NCI-H1694 (cell line): ENCODE data around the gene BCAR3.
"Not testable (repeated sequence)": the region's sequence is repeated elsewhere in the genome, so short reads cannot be mapped to it uniquely, and the experiment has no call there.

Experiments
- DNase-seq: peaks from one replicate; lab custom pipeline; 2025; lab: John Stamatoyannopoulos, UW

BCAR3 gene

DNA sequence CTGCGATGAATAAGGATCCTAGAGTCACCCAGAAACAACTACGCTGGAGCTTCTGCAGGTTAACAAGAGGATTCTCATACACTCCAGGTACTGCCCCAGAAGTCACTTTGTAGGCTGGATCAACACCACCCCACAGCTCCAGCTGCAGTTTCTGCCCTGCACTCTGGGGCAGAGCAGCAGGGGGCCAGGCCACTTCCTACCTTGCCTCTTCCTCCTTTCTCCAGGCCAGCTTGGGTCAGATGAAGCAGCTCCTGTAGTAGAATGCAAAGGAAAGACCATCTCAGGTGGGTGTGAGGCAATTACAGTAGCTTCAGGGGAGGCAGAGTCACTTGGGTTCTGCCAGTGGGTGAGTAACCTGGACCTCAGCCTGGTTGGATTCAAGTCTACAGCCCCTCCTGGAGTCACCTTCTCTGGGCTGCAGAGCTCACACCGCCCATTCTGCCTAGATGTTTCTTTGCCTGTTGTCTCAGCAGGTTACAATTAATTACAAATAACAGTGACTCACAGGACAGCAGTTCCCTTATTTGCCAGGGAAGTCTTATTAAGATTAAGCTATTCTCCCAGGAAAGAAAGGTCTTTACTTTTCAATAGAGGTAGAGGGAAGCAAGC, 24.4 kb upstream of the BCAR3 start:
- DNase-seq: no peak

DNA sequence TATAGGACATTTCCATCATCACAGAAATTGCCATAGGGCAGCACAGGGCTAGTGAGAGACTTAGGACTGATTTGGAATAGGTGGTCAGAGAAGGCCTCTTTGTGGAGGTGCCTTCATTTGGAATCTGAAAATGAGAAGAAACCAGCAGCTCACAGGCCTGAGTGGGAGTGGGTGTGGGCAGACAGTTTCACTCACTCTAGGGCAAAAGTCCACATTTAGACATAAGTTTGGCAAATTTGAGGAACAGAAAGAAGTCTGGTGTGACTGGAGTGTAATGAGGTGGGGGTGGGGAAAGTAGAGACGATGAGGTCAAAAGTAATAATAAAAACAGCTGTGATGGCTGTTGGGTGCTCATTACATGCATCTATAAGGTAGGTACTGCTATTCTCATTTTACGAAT, 22.4 kb upstream of the BCAR3 start:
- no peak for DNase-seq

DNA sequence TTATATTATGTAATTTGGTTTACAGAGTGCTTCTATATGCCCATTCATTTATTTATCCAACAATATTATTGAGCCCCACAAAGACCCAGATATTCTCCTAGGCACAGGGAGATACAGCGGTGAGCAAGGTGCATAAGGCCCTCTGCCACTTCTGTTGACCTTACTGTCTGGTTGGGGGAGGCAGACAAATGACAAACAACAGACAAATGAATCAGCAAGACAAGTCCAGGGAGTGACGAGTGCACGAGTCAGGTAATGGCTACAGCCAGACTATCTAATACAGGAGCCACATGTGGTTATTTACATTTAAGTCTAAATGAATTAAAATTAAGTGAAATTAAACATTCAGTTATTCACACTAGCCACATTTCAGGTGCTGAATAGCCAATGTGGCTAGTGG, 22.0 kb upstream of the BCAR3 start:
- DNase-seq: no peak

DNA sequence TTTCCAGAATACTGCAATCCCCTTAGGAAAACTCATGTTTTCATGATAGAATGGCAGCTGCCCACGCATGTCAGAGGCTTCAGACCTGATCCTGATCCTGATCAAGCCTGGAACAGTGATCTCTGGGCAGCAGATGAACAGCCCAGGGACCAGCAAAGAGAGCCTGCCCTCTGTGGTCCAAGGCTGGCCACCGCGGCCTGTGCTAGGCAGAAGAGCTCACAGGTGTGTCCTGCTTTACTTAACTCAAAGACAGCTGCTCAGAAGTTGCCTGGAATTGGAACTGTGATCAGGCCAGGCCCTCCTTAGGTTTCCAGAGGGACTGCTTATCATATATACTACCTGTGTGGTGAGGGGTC, 21.2 kb upstream of the BCAR3 start:
- no peak for DNase-seq

DNA sequence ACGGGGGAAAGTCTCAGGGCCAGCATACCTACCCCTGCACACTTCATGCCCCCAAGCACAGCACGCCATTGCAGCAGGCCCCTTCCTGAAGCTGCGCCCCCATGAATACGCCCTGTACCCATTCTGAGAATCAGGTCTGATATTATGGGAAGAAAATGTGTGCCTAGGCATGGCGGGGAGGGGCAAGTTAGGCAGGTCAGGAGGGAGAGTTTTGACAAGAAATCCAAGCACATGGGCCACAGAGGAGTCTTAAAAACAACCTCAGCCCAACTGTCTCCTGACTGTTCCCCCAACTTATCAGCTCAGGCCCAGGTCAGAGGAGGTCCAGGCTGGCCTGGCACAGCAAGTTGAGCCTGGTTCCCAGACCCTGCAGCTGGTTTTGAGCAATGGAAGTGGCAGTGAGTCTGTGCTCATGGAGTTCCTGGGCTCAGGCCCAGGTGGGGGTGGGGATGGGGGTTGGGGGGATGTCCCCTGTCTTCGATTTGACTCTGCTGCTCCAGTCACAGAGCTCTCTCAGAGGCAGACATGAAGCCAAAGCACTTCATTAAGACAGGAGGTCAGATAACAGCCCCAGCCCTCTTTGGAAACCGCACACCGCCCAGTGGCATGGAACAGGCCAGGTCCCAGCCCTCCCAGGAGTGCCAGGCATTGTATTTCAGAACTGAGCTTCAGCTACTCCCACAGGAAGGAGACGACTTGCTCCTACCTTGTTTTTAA, 20.6 kb upstream of the BCAR3 start:
- DNase-seq: no peak

DNA sequence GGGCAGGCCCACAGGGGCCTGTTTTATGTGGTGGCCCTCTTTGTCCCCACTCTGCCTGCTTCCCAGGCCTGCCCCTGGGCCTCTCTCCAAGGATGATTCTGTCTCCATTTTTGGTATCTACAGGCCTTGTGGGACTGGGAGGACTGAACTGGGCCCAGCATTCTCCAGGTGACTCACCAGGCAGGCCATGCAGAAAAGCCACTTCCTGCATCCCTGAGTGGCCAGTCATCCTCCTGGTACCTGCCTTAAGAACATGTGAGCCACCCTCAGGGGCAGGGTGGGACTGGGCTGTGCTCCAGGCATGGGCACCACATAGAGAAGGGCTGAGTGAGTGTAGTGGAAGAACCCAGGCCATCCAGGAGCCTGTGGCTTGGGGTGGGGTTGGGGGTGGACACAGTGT, 20.0 kb upstream of the BCAR3 start:
- DNase-seq: no peak

DNA sequence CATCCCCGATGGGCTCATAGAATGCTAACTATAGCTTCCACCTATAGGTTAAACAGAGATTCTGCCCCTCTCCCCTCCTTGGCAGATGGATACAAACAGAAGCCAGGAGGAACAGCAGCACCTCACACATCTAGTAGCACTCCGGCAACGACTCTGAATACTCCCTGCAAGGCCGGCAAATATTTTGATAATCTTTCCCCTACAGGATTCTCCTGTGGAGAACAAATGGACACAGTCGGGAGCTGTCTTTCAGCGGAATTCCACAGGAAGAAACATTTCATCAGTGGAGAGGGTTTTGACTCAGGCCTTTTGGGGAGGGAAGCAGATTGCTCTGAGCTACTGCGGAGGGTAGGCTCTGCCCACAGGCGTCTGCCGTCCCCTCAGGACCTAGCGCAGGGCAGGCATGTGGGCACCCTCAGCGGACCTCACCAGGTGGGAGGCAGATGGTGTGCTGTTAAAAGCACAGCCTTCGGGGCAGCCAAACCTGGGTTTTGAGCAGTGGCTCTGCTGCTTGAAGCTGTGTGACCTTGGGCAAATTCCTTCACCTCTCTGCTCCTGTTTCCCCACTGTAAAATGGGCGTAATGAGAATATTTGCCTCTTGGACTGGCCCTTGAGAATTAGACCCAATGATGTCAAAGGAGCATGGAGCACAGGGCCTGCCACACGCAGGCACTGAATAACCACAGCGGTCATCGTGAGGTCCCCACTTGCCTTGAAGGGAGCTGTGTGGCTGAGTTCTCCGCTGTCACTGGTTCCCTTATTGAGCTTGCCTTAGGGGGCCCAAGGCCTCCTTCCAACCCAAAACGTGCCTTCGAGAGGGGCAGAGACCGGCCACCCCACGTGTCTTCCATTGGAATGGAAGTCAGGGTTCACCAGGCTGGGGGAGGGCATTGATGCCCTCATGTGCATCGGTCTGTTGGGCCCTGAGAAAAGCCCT, 19.2 kb upstream of the BCAR3 start:
- no peak for DNase-seq

DNA sequence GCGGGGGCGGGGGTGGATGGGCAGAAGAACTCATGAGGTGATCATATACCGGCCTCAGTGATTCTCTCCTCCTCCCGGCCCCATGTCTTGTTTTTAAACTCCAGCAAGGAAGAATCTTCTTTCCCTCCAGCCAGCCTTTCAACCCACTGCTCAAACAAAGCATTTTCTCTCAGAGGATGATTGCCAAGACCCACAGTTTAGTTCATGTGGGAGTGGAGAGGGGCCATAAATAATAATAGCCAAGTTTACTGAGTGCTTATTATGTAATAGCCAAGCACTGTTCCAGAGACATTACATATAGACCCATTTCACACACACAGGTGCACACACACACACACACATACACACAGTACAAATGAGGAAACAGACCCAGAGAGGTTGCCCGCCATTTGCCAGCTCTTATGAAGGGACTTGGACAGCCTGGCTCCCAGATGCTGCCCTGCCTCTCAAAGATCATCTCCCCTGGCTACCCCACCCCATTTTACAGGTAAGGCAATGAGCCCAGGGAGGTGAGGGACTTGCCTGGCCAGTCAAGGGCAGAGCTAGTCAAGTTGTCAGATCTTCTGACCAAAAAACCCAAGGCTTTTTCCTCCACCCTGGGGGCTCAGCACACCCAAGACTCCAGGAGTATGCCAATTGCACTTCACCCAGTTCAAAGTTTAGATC, 18.0 kb upstream of the BCAR3 start:
- no peak for DNase-seq

DNA sequence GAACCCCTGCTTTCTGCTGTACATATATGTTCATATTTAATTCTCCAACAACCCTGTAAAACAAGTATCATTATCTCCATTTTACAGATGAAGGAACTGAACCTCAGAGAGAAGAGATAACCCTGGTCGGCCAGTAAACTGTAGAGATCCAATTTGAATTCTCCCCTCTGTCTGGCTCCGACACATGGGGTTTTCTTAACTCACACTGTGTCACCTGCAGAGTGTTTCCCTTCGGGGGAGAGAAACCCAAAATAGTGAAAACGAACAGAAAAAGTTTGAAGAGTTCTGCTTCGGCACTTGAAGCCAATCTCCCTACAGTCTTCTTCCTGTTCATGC, 17.4 kb upstream of the BCAR3 start:
- no peak for DNase-seq

DNA sequence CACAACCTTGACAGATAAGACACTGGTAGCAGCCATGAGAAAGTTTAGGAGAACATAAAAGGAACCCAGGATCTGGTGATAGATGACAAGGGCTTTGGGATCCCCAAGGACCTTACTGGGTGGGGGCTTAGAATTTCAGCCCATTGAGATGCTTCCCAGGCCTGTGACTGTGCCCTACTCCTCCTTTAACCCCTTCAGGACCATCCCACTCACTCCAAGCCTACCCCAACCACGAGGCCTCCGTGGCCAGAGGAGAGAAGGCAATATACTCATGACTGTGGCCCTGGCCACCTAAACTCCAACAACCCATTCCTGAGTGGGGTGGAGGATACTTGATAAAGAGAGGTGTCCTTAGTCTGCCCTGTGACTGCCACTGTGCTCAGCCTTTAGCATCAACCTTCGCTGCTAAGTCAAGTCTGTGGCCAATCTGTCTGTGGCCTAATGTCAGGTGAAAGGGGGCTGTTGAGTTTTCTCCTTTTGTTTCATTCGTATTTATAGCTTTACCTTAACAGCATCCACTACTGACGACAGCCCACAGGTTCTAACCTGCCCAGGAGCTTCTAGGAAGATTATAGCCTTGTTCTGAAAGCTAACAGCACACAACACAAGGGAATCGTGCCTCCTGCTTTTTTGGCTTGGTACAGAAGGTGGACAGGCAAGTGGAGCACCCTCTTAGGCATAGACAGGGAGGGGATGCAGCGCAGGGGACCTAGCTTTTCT, 16.9 kb upstream of the BCAR3 start:
- no peak for DNase-seq

DNA sequence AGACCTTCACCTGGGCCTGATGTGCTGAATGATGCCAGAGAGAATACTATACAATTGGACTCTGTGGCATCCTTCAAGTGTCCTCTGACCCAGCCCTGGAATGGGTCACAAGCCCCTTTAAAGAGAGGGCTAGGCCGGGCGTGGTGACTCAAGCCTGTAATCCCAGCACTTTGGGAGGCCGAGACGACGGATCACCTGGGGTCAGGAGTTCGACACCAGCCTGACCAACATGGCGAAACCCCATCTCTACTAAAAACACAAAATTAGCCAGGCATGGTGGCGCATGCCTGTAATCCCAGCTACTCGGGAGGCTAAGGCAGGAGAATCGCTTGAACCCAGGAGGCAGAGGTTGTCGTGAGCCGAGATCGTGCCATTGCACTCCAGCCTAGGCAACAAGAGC, 15.9 kb upstream of the BCAR3 start:
- DNase-seq: not testable (repeated sequence)

DNA sequence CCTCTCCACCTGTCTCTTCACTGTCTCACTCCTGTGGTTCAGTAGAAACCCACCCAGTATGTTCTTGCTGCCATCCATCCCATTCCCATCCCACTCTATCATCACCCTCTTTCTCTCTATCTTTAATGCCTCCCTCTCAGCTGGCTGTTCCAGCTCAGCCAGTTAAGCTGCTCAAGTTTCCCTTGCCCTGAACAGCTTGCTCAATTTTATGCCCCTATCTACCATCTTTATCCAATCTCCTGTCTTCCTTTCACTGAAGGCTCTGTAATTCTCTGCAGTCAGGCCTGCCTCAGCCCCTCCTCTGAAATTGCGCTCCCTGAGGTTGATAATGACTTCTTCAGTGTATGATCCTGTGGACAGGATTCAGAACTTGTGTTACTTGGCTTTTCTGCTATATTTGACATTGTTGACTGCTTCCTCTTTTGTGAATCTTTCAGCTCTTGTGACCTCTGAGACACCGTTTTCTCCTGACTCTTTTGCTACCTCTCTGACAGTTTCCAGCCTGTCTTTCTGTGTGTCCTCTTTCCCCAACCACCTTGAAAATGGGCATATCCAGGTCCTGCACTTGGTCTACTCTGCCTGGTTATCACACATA, 13.9 kb upstream of the BCAR3 start:
- DNase-seq: no peak

DNA sequence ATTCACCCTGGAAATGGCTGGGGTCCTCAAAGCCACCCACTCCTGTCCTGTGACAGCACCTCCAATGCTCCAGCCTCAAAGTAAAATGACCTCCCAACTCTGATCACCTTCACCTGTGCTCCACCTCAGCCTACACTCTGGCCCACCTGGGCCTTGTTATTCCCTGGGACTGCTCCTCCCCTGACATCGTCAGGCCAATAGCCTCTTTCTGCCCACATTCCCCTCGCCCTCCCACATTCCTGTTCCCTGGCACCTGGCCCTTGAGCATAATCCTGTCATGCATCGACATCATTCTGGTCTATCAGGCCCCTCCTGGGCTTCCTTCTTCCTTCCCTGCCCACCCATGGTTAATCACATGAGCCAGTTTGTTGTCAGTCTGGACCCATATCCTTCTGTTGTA, 13.2 kb upstream of the BCAR3 start:
- no peak for DNase-seq

DNA sequence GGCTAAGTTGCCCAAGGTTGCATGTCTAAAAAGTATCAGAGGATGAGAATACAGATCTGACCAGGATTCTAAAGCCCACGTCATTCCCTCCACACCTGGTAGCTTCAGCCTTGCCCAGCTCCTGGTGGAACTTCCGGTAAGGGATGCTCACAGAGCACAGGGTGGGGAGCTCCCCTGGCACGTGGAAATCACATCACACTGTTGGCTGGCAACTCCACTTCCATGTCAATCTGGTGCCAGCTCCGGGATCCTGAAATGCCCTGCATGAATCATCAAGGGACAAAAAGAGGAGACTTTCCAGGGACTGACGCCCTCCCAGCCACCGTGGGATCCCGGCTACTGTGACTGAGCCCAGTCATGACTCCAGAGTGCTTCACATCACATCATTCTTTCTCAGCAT, 12.4 kb upstream of the BCAR3 start:
- DNase-seq: no peak

DNA sequence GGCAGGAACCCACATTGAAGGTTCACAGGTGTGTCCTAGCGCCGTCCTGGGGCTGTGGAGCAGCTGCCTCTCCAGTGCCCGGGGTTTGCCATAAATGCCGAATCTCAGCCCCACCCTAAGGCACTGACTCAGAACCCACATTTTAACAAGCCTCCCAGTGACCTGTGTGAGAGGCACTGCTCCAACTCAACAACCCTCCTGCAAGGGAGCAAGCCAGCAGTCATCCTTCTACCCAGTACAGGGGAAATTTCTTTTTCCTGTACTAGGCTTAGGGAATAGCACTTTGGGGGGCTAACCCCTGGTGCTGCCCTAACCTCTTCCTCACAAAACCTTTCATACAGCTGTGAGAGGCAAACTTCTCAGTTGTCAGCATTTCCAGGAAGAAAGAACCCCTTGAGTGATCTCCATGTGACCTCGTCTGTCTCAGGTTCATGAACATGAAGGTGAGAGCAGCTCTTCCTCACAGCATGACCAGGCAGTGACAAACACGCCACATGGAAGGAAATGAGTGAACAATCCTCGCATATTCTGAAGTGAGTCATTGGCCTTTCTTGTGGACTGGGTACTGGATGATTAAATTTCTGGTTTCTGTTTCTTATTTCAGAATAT, 11.4 kb upstream of the BCAR3 start:
- no peak for DNase-seq

DNA sequence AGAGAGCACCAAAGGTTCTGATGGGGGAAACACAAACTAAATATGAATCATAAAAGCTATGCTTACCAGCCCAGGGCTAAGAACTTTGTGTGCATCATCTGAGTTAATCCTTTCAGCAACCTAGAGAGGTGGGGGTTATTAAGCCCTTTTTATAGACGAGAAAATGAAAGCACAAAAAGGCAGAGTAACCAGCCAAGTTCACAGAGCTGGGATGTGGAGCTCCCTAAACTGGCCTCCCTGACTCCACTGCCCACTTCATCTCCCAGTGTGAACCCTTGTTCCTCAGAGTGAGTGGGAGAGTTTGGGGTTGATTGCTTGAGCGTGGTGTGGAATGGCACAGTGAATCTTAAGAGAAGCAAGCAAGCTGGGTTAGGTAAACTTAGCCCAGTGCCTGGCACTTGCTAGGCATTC, 10.8 kb upstream of the BCAR3 start:
- DNase-seq: no peak

DNA sequence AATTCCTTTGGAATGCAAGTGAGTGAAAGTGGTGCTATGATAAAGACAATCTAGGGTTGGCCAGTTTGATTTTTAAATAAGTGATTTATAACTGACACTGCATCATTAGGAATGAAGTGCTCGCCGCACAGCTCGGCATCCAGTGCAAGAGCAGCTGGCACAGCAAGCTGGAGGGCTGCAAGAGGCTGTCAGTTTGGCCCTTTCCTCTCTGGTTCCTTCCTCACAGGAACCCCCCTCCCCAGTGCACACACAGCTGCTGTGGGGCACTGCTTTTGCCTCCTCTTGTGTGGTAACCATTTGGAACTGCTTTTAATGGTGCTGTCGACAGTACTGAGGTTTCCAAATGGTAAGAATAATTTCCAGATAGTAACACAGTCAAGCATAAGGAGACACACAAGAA, 10.4 kb upstream of the BCAR3 start:
- peak; percentile 86 for DNase-seq

DNA sequence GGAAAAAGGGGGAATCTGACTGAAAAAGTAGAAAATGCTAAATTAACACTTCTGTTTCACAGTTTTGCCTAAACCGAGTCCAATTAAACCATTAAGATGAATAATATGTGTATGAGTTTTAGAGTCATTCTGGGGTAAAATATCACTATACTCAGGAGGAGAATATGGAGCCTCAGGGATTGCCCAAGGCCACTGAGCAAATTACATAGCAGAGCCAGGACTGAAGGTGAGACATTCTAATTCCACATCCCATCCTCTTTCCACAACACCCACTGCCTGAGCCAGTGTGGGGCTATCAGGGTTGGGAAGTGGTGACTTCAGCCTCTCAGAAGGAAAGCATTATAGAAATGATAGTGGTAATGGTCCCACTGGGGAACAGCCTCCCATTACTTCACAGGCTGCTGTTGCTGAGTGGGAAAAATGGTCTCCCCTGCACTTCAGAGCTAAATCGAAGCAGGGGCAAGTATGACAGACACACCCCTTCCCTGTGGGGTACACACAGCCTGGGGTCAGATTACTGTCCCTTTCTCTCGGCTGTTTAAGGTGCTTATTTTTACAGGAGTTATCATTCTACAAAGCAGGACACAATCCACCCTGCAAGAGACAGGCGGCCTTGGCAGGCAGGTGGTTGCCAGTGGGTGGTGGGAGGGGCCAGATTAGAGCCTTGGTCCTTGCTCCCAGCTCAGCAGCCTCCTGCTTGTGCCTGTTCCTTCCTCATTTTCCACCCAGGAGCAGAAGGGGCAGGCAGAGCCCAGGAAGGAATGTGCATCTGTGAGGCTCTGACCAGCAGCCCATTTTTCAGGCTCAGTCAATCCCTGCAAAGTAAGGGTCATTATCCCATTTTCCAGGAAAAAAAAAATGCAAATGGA, 9.5 kb upstream of the BCAR3 start:
- no peak for DNase-seq

DNA sequence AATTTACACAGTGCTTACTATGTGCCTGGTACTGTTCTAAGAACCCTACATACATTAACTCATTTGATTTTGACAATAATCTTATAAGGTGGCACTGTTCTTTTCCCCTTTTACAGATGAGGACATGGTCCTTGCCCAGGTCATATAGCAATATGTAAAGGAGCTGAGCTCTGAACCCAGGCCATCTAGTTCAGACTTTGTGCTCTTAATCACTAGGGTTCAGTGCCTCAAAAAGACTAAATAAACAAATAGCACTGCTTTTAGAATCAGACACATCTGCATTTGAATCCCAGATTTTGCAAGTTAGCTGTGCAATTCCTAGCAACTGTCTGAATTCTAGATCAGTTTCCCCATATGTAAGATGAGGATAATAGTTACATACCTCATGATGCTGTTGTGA, 8.7 kb upstream of the BCAR3 start:
- no peak for DNase-seq

DNA sequence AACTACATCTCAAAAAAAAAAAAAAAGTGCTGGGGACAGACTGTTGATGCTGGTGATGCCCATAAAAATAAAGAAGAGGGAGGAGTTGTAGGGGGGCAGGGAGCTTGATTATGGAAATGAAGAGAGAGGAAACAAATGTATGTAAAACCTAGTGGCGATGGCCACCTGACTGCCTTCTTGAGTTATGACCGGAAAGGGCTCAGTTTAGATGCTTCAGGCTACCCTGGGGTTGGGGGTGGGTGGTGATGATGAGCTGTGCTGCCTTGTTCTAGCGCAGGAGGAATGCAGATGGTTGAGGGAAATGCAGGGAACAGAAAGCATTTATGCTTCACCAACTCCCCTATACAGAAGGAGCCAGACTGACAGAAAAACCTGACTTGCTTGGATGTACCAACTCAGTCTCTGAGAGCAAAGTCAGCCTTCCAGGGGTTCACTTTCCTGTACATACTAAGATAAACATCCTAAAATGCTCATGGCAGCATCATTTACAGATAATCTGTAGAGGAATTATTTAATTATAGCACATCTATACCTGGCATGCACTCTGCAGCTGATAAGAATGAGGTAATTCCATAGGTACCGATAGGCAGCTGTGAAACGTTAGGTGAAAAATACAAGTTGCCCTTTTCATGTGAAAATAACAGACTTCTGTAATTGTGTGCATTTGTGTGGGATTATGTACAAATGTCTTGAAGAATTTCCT, 8.0 kb upstream of the BCAR3 start:
- no peak for DNase-seq
